GF-D8 (cell line): ENCODE data around the gene RANBP9.

Source experiments
- DNase-seq: peaks from one replicate; lab custom pipeline; 2025; lab: John Stamatoyannopoulos, UW

RANBP9 gene

GRCh38 chr6:13711733-13712598, at the start of gene RANBP9:
Gene RANBP9 (minus strand): TSS chr6:13711835. CDS start chr6:13711505, 330 bp downstream.
- DNase-seq = peak; percentile 72

- no peak for DNase-seq
Observed at GRCh38 chr6:13760307-13761304, 49.0 kb upstream of the RANBP9 start.

DNA sequence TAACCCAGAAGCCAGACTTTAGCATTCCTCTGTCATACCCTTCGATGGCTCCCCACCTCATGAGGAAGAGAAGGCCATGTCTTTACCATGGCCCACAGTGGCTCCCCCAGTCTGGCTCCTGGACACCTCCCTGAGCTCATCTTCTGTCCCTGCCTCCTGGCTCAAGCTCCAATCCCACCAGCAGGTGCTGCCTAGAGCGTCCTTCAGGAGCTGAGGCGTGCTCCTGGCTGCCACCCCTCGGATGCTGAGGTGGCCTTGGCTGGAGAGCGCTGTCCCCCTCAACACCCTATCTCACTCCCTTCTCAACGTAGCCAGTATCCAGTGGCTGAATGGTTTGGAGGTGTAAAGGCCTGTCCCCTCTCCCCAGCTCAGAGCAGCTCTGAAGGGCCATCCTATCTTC, 47.4 kb upstream of the RANBP9 start:
- no peak for DNase-seq

GRCh38 chr6:13754644-13755043, 43.0 kb upstream of the RANBP9 start:
- no peak for DNase-seq

- DNase-seq = no peak
Observed at GRCh38 chr6:13743736-13744127, 32.1 kb upstream of the RANBP9 start.

- DNase-seq = no peak
Observed at GRCh38 chr6:13742961-13743735, 31.5 kb upstream of the RANBP9 start.

DNA sequence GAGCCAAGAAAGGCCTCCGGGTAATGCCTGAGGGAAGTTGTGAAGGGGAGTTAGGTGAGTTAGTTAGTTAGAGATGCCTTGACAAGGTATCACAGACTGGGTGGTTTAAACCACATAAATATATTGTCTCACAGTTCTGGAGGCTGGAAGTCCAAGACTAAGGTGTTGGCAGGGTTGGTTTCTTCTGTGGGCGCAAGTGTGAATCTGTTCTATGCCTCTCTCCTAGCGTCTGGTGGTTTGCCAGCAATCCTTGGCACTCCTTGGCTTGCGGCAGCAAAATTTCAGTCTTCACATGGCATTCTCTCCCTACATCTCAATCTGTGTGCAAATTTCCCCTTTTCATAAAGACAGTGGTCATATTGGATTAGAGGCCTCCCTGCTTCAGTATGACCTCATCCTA, 29.7 kb upstream of the RANBP9 start:
- DNase-seq = no peak

DNA sequence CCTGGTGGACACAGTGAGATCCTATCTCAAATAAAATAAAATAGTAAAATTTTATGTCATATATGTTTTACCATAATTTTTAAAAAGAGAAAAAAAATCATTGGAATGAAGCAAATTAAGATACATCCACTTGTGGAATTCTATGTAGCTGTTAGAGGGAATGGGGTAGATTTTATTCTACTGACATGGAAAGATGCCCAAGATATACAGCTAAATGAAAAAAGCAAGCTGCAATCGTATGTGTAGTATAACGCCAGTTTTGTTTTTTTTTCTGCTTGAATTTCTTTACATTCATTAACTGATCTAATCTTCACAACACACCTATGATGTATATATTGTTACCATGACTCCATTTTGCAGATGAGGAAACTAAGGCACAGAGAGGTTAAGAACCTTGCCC, 23.4 kb upstream of the RANBP9 start:
- DNase-seq = no peak

DNA sequence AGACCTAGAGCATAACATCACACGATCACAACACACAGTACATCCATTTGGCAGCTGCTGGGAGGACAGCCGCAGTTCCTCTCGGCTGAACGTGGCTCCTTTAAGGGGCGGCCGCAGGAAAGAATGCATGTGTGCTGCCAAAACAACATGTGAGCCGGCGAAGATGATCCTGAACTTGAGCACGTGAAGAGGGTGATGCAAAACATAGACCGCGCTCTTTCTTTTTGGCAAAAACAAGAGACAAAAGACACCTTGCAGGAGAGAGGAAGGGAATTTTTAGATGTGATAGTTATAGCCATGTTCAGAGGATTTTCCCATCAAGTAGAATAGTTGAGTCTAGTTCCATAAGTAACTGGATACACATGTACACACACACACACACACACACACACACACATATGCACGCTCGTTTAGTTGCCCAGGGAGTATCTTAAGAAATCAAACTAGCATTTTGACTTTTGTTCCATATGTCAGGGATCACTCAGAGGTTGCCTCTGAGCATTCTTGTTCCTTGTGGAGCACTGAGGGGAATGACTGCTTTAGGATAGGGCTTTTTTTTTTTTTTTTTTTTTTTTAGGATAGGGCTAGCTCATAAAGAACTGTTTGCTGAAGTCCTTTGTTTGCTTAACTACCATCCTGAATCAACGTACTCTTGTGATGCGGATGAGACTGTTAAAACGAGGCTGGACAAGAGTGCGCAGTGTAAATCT, 21.7 kb upstream of the RANBP9 start:
- DNase-seq = no peak

DNA sequence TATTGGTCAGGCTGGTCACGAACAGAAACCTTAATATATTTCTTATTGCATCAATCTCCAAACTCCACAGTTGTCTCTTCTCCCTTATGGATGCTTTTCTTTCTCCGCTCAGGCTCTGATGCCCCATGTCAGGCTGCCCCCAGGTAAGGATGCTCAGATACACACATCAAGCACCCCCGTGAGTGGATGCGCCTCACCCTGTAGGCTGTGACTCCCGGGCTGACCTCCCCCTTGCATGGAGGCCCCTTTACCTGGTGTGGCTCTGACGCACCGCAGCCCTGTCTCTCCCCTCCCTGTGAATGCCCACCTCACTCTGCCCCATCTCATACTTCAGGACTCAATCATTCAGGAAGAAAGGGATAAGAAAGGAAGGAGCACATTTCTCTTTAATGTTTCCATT, 19.1 kb upstream of the RANBP9 start:
- no peak for DNase-seq

GRCh38 chr6:13729891-13730290, 18.3 kb upstream of the RANBP9 start:
- no peak for DNase-seq

GRCh38 chr6:13725570-13725969, 13.9 kb upstream of the RANBP9 start:
- no peak for DNase-seq

DNA sequence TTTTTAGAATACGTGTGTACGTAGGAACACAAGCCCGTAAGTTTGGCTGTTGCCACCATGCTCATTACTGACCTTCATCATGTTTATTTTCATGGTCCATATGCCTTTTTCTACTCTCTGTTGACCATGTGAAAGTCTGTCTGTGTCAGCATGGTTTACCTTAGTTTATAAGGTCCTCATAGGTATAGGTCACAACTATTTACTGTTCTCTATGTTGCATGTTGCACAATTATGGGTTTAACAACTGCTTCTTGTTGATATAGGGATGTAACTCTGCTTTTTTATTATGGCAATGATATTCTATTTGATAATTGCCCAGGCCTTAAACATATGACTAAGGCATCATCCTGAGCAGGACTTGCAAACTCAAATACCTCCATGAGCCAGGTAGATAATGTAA, 13.4 kb upstream of the RANBP9 start:
- DNase-seq = no peak

- DNase-seq = peak; percentile 4
Observed at GRCh38 chr6:13724182-13724581, 12.5 kb upstream of the RANBP9 start.

GRCh38 chr6:13722880-13723279, 11.2 kb upstream of the RANBP9 start:
- no peak for DNase-seq

- DNase-seq = no peak
Observed at GRCh38 chr6:13718123-13718458, 6.5 kb upstream of the RANBP9 start.

DNA sequence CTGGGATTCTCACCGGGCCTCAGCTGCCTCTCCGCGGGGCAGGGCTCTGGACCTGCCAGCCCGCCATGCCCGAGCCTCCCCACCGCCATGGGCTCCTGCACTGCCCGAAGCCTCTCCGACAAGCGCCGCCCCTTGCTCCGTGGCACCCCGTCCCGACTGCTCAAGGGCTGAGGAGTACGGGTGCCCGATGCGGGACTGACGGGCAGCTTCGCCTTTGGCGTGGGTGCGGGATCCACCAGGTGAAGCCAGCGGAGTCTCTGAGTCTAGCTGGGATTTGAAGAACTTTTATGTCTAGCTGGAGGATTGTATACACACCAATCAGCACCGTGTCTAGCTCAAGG, 5.3 kb upstream of the RANBP9 start:
- no peak for DNase-seq

DNA sequence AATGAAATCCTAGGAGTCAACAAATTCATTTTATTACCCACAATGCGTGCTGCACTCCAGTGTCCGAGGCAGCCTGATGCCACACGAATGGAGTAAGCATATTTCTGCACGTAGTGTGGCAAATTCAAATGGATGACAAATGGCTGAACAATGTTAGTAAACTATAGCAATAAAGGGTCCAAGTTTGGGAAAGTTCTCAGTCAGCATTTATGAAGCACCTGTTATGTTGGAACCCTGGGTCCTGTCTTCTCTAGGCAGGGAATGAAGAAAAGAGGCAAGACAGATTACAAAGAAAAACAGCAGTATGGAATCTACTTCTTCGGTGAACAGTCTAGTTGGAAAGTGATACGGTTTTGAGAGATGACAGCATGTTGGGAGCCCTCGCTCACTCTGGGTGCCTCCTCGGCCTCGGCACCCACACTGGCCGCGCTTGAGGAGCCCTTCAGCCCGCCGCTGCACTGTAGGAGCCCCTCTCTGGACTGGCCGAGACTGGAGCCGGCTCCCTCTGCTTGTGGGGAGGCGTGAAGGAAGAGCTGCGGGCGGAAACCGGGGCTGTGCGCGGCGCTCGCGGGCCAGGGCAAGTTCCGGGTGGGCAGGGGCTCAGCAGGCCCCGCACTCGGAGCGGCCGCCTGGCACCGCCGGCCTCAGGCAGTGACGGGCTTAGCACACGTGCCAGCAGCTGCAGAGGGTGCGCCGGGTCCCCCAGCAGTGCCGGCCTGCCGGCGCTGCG, 4.8 kb upstream of the RANBP9 start:
- no peak for DNase-seq

DNA sequence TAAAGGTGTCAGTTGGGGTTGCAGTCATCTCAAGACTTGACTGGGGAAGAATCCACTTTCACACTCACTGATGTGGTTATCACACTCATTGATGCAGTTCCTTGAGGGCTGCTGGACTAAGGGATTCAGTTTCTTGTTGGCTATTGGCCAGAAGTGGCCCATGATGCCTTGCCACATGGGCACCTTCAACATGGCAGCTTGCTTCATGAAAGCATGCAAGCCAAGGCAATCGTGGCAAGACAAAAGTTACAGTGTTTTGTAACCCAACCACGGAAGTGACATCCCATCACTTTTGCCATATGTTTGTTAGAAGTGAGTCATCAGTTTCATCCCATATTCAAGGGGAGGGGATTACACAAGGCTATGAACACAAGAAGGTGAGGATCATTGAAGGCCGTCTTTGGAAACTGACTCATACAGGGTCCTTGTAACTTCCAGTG, 3.8 kb upstream of the RANBP9 start:
- peak; percentile 9 for DNase-seq

- peak; percentile 28 for DNase-seq
Observed at GRCh38 chr6:13712599-13712898, 914 bp upstream of the RANBP9 start.

DNA sequence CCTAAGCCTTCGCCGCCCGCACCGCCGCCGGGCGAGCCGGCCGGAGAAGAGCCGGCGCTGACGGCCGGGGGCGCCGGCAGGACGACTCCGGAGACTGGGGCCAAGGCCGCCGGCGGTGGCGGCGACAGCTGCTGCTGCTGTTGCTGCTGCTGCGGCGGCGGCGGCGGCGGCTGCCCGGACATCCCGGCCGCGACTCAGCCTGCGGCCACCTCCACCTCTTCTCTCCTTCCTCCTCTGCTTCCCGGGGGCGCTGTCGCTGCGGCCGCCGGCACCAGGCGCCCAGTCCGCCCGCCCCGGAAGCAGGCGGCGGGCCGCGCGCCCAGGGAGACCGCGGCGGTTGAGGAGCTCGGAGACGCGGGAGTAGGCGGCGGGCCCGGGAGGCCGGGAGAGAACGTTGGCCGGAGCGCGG, 307 bp downstream of the RANBP9 start:
- peak; percentile 60 for DNase-seq
